ENCODE data around the gene AMELY.
"Not testable (repeated sequence)": the region's sequence is repeated elsewhere in the genome, so short reads cannot be mapped to it uniquely, and the experiment has no call there.

AMELY gene

DNA sequence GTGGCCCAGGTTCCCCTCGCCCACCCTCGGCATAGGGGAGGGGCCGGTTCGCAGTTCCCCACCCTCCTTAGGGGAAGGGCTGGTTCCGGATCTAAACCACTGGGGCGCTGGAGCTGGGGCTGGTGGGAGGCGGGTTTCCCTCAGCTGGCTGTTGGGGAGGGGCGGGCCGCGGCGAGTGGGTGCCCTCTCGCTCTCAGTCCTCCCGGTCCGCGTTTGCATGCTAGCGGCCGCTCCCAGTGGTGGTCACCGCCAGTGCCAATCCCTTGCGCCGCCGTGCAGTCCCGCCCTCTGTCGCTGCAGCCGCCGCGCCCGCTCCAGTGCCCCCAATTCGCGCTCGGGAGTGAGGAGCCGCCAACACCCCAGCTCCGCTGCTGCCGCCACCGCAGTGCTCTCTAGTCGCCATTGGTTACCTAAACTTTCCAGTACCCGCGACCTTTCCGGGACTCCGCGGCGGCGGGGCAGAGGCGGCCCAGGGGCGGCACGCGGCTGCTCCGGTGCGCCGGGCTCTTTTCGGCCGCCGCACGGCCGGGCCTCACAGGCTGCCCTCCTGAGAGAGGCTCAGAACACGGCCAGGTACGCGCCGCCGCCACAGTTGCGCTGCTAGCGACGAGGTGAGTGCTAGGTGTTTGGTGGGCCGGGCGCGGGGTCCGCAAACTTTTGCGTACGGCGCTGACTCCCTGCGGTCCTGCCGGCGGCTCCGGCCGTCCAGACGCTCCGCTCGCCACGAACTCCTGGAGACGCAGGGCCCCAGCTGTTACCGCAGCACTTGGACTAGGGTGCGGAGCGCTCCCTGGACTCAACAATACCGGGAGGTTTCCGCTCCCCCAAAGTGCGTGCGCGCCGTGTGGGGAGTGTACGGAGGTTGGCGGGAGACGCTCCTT, 940 bp downstream of the AMELY start, which contains the start of gene TBL1Y:
Gene TBL1Y, plus strand, starts transcription at position 326 of the 881 bp plus-strand sequence. CDS start 114,388 bp downstream, outside the sequence.
- no peak within 1 kb of the TSS for H3K4me3 ChIP-seq (ENCODE audit: low read depth, low read length)
- TF ChIP-seq POLR2A (IDR thresholded peaks at IDR 0.05; ENCODE audit: extremely low read depth, insufficient read length) (no peak), MYC (IDR thresholded peaks at IDR 0.05; ENCODE audit: low read depth, low read length) (no peak)
- TF ChIP-seq, protein P1, sequence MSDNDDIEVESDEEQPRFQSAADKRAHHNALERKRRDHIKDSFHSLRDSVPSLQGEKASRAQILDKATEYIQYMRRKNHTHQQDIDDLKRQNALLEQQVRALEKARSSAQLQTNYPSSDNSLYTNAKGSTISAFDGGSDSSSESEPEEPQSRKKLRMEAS (IDR thresholded peaks at IDR 0.05; ENCODE audit: low read depth, low read length): no peak
- TF ChIP-seq, protein P2, sequence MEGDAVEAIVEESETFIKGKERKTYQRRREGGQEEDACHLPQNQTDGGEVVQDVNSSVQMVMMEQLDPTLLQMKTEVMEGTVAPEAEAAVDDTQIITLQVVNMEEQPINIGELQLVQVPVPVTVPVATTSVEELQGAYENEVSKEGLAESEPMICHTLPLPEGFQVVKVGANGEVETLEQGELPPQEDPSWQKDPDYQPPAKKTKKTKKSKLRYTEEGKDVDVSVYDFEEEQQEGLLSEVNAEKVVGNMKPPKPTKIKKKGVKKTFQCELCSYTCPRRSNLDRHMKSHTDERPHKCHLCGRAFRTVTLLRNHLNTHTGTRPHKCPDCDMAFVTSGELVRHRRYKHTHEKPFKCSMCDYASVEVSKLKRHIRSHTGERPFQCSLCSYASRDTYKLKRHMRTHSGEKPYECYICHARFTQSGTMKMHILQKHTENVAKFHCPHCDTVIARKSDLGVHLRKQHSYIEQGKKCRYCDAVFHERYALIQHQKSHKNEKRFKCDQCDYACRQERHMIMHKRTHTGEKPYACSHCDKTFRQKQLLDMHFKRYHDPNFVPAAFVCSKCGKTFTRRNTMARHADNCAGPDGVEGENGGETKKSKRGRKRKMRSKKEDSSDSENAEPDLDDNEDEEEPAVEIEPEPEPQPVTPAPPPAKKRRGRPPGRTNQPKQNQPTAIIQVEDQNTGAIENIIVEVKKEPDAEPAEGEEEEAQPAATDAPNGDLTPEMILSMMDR (IDR thresholded peaks at IDR 0.05; ENCODE audit: low read depth, low read length): no peak
- DNase-seq (ENCODE audit: low read depth): no peak

DNA sequence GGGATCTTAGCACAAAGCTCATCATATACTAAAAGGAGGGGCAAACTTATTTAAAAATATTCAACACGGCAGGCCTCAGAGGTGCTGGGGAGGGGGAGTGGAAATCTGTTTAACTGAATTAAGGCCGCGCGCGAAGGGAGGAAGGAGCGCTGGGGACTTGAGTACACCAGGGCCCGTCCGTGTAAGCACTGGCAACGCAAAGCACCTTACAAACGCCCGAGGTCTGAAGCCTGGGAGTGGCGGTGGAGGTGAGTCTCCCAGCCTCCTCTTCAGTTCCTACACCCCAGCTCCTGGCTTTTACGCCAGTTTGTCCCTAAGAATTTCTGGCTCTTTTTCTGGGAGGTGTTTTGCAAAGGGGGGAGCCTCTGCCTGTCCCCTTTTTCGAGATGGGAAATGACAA, 1.7 kb downstream of the AMELY start:
- TF ChIP-seq, protein P2 (IDR thresholded peaks at IDR 0.05; ENCODE audit: low read depth, low read length): no peak
- TF ChIP-seq, protein P1 (IDR thresholded peaks at IDR 0.05; ENCODE audit: low read depth, low read length): no peak
- DNase-seq (ENCODE audit: low read depth): no peak
- no peak overlapping the region for H3K4me3 ChIP-seq (ENCODE audit: low read depth, low read length)

DNA sequence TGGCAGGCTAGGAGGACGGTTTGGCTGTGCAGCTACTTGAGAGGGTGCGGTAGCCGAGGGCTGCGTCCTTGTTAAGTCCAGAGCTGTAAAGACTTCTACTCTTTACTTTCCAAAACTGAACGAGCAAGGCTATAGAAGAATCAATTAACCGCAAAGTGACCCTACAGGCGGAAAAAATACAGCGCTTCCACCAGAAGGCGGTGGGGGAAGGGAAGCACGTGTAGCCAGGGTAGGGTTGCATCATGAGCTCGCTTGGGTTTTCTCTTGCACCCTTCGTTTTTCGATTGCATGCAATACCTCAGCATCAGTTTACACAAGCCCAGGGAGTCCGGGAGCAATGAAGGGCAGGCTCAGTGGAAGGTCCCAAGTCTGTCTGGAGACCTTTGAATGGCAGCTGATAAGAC, 2.4 kb downstream of the AMELY start:
- H3K4me3 ChIP-seq (ENCODE audit: low read depth, low read length): no peak overlapping the region
- TF ChIP-seq, protein P1 (IDR thresholded peaks at IDR 0.05; ENCODE audit: low read depth, low read length): no peak
- TF ChIP-seq, protein P2 (IDR thresholded peaks at IDR 0.05; ENCODE audit: low read depth, low read length): no peak
- TF ChIP-seq POLR2A (IDR thresholded peaks at IDR 0.05; ENCODE audit: extremely low read depth, insufficient read length) (no peak), MYC (IDR thresholded peaks at IDR 0.05; ENCODE audit: low read depth, low read length) (no peak)
- no peak for DNase-seq (ENCODE audit: low read depth)

DNA sequence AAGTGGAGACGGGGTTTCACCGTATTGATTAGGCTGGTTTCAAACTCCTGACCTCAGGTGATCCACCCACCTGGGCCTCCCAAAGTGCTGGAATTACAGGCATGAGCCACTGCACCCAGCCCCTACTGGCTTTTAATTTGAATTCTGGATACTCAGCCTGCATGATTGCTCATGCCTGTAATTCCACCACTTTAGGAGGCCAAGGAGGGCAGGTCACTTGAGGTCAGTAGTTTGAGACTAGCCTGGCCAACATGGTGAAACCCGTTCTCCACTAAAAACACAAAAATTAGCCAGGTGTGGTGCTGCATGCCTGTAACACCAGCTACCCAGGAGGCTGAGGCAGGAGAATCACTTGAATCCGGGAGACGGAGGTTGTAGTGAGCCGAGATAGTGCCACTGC, 3.5 kb downstream of the AMELY start:
- not testable (repeated sequence) for H3K4me3 ChIP-seq (ENCODE audit: low read depth, low read length); DNase-seq (ENCODE audit: low read depth)

DNA sequence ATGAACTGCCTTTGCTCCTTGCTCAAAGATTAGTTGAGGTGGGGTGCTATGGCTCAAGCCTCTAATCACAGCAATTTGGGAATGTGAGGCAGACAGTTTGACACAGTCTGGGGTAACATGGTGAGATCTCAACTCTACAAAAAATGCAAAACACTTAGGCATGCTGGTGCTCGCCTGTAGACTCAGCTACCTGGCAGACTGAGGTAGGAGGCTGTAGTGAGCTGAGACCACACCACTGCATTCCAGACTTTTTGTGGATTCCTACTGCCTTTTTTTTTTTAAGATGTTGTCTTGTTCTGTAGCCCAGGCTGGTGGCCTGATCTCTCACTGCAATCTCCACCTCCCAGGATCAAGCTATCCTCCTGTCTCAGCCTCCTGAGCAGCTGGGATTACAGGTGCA, 4.0 kb downstream of the AMELY start:
- no peak for DNase-seq (ENCODE audit: low read depth)
- TF ChIP-seq, protein P1 (IDR thresholded peaks at IDR 0.05; ENCODE audit: low read depth, low read length): no peak
- TF ChIP-seq MYC (IDR thresholded peaks at IDR 0.05; ENCODE audit: low read depth, low read length): no peak
- TF ChIP-seq, protein P2 (IDR thresholded peaks at IDR 0.05; ENCODE audit: low read depth, low read length): no peak
- TF ChIP-seq POLR2A (IDR thresholded peaks at IDR 0.05; ENCODE audit: extremely low read depth, insufficient read length): no peak
- H3K4me3 ChIP-seq (ENCODE audit: low read depth, low read length): no peak overlapping the region

DNA sequence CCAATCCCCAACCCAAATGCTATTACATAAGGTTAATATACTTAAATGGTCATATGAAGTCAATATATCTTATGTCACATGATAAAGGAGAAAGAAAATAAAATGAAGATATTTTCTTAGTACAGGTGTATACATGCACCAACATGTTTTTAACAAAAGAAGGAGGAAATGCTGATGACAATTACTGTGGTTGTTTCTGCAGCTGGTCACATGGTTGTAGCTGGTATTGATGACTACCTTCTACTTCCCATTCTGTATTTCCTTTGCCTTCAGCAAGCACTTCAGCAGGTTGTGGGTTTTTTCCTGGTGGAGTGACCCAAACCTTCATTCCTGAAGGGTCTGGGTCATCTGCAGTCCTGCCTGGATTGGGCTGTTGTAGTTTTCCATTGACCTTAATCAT, 9.4 kb downstream of the AMELY start:
- DNase-seq (ENCODE audit: low read depth); H3K4me3 ChIP-seq (ENCODE audit: low read depth, low read length): not testable (repeated sequence)

DNA sequence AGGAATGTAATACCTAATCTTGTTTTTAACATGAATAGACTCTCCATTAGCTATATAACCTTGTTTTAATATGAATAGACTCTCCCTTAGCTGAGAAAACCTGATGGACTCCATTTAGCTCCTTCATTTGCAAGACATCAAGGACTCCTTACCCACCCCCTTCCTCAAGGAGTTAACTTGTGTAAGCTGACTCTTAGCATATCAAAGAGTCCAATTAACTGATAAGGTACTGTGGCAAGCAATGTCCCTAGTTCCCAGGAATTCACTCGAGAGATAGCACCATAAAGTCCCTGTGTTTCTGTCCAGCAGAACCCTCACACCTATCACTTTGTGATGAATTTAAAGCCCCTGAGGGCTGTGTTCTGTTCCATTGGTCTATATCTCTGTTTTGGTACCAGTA, 16.3 kb downstream of the AMELY start:
- no peak for TF ChIP-seq POLR2A (IDR thresholded peaks at IDR 0.05; ENCODE audit: extremely low read depth, insufficient read length)
- TF ChIP-seq, protein P1 (IDR thresholded peaks at IDR 0.05; ENCODE audit: low read depth, low read length): no peak
- TF ChIP-seq MYC (IDR thresholded peaks at IDR 0.05; ENCODE audit: low read depth, low read length): no peak
- TF ChIP-seq, protein P2 (IDR thresholded peaks at IDR 0.05; ENCODE audit: low read depth, low read length): no peak

More for the DNA sequence above, 16.3 kb downstream of the AMELY start:
- H3K4me3 ChIP-seq (ENCODE audit: low read depth, low read length): no peak overlapping the region
- DNase-seq (ENCODE audit: low read depth): no peak
